Measurements from ENCODE around the gene CENPM.

CENPM gene

GRCh38 chr22:41912338-41913039 lies 34.5 kb downstream of the CENPM start:
- no peak for DNase-seq

DNA sequence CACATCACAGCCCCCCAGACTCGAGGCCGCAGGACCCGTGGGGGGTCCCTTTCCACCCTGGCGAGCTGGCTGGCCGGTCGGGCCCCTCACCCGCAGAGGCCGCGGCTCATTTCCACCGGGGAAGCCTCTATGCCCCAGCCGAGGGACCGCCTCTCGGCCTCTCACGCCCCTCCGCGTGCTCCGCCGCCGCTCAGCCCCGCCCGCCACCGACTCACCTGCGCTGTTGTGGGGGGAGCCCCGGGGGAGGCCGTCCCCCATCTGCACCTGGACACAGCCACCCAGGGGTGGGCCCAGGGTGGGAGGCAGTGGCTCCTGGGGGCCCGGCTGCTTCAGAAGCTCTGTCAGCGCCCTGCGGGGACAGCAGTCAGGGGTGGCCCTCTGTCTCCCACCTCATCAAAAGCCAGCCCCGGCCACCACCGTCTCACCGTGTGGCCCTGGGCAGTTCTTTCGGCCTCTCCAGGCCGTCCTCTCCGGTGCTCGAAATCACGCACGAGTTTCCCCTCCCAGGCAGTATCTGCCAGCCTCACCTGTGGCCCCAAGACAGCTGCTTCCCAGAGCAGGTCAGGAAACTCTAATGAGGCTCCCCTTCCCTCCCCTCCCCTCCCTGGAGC lies 35.8 kb downstream of the CENPM start:
- DNase-seq = no peak

GRCh38 chr22:41910050-41911000 lies 36.6 kb downstream of the CENPM start:
- DNase-seq = no peak

DNA sequence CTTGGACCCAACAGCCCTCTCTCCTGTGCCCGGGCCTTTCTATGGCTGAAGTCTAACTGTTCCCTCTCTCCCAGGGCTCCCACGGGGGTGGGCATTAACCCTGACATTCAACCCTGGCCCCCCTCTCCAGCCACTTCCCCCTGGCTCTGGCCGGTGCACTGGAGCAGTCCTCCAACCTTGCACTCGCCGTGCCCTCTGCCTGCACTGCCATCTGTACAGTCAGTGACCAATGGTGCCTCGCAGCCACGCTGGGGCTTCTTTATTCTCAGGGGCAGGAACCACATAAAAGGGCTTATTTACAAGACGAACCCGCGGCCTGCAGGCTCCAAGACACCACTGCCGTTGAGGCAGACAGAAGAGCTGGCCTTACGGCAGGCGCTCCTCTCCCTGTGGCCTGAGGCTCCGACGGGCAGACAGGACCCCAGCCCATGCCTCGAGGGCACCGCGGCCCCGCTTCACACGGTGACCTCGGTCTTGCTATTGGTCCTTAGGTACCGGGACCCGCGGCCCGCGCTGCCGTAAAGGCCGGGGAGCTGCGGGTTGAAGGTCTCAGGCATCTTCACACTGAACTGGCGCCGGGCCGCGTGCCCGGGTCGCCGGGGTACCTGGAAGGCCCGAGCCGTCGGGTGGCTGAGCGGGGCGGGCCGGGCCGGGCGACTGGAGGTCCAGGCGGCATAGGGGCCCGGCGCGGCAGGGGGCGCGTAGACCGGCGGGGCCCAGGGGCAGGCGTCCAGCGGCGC lies 37.5 kb downstream of the CENPM start:
- no peak for DNase-seq

GRCh38 chr22:41908411-41909309 lies 38.3 kb downstream of the CENPM start:
- no peak for DNase-seq

GRCh38 chr22:41907436-41908401 lies 39.2 kb downstream of the CENPM start:
- no peak for DNase-seq

DNA sequence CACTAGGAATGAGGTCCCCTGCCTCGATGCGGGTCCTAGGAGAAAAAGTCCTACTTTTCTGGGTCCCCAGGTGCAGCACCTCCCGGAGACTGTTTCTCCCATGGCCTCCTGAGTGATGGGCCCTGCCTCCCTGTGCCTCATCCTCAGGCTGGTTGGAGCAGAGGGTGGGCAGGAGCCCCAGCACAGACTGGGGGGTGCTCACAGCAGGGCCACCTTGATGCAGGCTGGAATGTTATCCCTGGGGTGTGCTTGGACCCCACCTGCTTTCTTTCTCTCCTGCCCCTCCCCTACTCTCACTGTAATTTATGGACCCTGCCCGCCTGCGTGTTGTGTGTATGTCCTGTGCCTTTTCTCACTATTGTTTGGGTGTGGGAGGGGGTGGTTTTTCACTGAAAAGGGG lies 40.1 kb downstream of the CENPM start:
- DNase-seq = no peak

DNA sequence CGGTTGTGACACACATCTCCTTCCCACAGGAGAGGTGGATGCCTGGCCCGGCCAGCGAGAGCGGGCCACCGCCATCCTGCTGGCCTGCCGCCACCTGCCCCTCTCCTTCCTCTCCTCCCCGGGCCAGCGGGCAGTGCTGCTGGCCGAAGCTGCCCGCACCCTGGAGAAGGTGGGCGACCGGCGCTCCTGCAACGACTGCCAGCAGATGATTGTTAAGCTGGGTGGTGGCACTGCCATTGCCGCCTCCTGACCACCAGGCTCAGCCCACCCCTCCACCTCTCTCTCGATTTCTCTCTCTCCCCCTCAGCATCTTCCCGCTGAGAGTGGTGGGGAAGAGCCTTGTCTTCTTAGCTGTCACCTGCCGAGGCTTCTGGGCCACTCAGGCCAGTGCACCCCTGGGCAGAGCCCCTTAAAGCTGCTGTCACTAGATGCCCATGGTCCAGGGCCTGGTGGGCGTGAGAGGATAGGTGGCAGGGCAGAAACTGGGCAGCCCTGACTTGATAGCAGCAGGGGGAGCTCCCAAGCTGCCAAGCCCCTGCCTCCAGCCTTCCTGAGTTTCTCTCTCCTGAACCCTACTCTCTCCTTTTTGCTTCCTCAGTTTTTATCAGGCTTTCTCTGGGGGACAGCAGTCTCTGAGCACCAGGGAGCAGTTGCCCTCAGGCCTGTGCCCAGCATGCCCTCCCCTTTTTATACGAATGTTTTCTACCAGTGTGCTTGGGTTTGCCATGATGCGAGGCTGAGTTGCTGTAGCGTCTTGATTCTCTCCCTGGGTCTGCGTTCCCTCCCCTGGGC lies 41.3 kb downstream of the CENPM start:
- DNase-seq = no peak

- no peak for DNase-seq
Observed at GRCh38 chr22:41904450-41905410, 42.2 kb downstream of the CENPM start.

DNA sequence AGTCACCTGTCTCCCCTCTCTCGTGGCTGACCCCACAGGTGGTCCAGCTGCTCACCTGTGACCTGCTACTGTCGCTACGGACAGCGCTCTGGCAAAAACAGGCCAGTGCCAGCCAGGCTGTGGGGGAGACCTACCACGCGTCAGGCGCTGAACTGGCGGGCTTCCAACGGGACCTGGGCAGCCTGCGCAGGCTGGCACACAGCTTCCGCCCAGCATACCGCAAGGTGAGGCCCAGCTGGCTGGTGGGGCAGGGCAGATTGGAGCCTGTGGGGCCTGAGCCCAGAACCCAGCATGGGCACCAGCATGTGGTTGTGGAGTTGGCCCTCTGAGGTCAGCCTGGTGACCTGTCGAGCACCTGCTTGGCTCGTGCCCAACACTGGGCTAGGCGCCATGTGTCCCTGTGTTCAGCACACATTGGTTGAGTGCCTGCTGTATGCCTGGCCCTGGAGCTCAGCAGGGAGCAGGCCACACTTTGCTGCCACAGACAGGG lies 44.0 kb downstream of the CENPM start:
- no peak for DNase-seq

- no peak for DNase-seq
Observed at GRCh38 chr22:41902016-41902415, 44.9 kb downstream of the CENPM start.

DNA sequence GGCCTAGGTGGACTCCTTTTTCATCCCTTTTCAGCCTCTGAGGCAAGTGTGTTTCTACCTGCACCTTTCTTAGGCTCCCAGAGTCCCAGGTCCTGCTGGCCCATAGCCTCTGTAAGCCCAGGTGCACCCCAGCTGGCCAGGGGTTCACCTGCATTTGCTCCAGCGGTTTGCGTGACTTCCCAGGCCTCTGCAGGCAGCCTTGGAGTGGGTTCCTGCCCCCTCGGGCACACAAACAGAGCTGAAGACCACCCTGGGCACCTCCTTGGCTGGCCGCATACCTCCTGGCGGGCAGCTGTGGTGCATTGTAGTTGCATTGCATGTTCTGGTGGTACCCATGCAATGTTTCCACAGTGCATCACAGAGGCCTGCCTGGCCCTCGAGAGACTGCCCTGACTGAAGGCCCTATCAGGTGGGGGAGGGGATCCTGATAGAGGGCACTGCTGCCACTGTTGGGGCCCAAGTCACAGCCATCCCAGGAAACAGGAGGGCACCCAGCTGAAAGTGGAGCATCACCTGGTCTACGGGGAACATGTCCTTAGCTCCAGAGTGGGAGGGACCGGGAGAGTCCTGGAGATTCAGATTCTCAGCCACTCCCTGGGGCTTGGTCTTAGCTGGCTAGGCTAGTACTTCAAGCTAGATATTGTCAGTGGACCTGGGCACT lies 46.2 kb downstream of the CENPM start:
- no peak for DNase-seq

DNA sequence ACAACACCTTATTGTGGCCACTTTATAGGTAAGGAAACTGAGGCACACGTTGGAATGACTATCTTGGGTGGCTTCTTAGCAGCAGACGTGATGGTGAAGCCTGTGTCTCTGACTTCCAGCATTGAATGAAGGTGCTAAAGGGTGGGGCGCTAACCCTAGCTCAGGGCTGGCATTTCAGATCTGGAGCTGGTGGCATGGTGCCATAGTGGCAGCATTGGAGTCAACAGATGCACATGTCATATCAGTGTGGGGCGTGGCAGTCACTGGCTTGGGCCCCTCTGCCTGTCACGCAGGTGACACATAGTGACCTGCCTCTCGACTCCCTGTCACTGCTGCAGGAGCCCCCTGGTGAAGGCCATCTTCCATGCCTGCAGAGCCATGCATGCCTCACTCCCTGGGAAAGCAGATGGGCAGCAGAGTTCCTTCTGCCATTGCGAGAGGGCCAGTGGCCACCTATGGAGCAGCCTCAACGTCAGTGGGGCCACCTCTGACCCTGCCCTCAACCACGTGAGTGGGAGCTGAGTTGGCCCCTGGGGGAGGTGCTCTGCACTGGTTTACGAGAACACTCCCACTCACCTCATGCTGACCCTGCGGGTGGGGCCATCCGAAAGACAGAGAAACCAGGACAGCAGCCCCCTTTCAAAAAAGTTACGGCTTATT lies 46.8 kb downstream of the CENPM start:
- no peak for DNase-seq

DNA sequence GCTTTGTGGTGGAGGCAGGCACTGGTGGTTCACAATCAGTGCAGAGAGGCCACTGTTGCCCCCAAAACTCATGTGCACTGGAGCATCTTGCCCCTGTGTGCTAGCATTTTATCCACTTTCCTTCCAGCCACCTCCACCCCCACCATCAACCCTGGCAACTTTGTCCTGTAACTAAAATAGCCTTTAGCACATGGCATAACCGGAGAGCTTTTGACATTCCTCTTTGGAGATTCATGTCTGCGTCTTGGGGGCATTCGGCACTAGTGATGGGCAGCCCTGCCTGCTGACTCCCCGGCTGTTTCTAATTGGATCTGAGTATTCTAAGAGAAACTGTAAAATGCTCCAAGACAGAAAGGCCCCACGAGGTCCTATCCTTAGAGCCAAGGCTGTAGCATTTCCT lies 47.8 kb downstream of the CENPM start:
- DNase-seq = no peak

GRCh38 chr22:41898645-41899044 lies 48.3 kb downstream of the CENPM start:
- DNase-seq = no peak

DNA sequence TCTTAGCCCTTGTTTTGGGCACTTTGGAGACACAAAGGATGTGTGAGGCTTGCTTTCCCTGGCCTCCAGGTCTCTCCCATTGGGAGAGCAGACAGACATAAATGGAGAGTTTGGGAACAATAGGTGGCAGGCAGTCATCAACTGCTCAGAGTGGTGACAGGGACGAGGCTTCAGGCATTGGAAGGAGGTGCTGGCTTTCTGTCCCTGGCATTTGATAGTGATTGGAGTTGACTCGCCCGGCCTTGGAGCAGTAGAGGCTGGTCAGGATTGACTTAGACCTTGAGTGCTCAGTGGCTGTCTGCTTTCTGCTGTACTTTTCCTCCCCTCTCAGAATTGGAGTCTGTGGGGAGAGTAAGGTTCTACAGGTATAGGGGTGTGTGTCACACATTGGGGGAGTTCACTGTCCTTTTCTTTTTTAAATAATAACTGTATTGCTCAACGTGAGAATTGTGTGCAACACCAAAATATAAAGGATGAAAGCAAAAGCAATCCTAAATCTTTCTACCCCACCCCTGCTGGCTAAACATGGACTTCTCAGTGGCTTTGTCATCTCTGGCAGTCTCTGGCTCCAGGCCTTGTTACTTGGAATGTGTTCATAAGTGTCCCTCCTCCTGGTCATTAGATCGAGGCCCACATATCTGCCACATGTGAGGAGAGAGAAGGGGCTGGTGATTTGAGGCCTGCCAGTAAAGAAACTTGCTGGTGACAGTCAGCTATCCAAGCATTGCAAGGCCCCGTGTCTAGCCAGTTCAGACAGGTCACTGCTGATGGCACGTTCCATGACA lies 53.2 kb downstream of the CENPM start:
- DNase-seq = no peak
